SKM-1 treated with dmso at 0.1 percent for 144 hours (cell line): ENCODE measurements around the gene CTSE.
"Not testable (repeated sequence)": the region's sequence is repeated elsewhere in the genome, so short reads cannot be mapped to it uniquely, and the experiment has no call there.

Experiments used
- DNase-seq: peaks from one replicate; lab custom pipeline; 2025; ENCODE audit not compliant: unreplicated experiment; lab: John Stamatoyannopoulos, UW

CTSE gene

GRCh38 chr1:206020393-206021007 lies 3.2 kb downstream of the CTSE start:
- no peak for DNase-seq

GRCh38 chr1:206015071-206015470 lies 8.6 kb downstream of the CTSE start:
- DNase-seq, result no peak

- DNase-seq, result no peak
These were observed 9.1 kb downstream of the CTSE start for GRCh38 chr1:206014601-206015000.

GRCh38 chr1:206013026-206013795 lies 10.5 kb downstream of the CTSE start:
- DNase-seq, result no peak

GRCh38 chr1:206012086-206012859 lies 11.4 kb downstream of the CTSE start:
- peak; percentile 100 for DNase-seq

- DNase-seq, result no peak
These were observed 12.6 kb downstream of the CTSE start for GRCh38 chr1:206011057-206011456.

GRCh38 chr1:206010060-206010459 lies 13.6 kb downstream of the CTSE start:
- DNase-seq, result no peak

GRCh38 chr1:206006946-206007345 lies 16.7 kb downstream of the CTSE start:
- no peak for DNase-seq

- DNase-seq, result no peak
These were observed 17.9 kb downstream of the CTSE start for GRCh38 chr1:206005778-206006180.

GRCh38 chr1:206005234-206005633 lies 18.5 kb downstream of the CTSE start:
- no peak for DNase-seq

- no peak for DNase-seq
These were observed 18.9 kb downstream of the CTSE start for GRCh38 chr1:206004826-206005225.

- no peak for DNase-seq
These were observed 19.6 kb downstream of the CTSE start for GRCh38 chr1:206003854-206004800.

- DNase-seq, result peak; percentile 90
These were observed 20.6 kb downstream of the CTSE start, which contains the start of gene RAB7B for GRCh38 chr1:206002871-206003801. Gene RAB7B, minus strand, starts transcription at chr1:206003395. Its CDS starts 9,260 bp downstream, at chr1:205994135.

- DNase-seq, result no peak
These were observed 21.5 kb downstream of the CTSE start for GRCh38 chr1:206002160-206002559.

GRCh38 chr1:206001476-206001888 lies 22.2 kb downstream of the CTSE start:
- peak; percentile 94 for DNase-seq

- no peak for DNase-seq
These were observed 22.9 kb downstream of the CTSE start for GRCh38 chr1:206000641-206001339.

GRCh38 chr1:205998457-205999241 lies 25.0 kb downstream of the CTSE start:
- no peak for DNase-seq

GRCh38 chr1:205996641-205997040 lies 27.1 kb downstream of the CTSE start:
- not testable (repeated sequence) for DNase-seq
